Sigmoid colon (tissue), 4 donors: ENCODE data around the gene UBN1.

Experiments
- POLR2A ChIP-seq, 2 donors: fragments of 450-650 bp; IDR thresholded peaks; one replicate each; pipeline ENCODE4 v1.6.1; 2016; ENCODE audit warnings: antibody characterized with exemption in 2 of 2, mild to moderate bottlenecking in 2 of 2, moderate library complexity in 2 of 2
- POLR2AphosphoS5 ChIP-seq, 4 donors: sonication (generic); formaldehyde crosslinking; IDR thresholded peaks; one replicate each; pipeline ENCODE4 v1.6.1; 2017; ENCODE audit warnings: antibody characterized with exemption in 4 of 4

DNA sequence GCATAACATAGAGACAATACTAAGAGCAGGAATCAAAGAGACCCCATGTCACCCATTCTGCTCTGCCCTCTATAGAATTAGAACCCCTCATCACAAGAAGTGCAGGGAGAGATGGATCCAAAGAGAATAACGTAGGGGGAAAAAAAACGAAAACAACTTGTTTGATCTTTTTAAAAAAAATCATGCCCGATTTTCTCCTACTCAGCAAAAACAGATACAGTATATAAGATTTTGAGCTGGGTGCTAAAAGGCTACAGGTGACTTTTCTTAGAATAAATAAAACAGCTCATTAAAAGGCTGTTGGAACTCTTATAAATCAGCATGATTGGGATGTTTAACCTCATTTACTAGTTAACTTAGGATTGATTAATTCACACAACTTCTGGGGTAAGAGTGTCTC lies 17.4 kb downstream of the UBN1 start:
- TF ChIP-seq POLR2AphosphoS5 (IDR thresholded peaks at IDR 0.05) (no peak), POLR2A (IDR thresholded peaks at IDR 0.05) (no peak)
